NCI-H226 (cell line): ENCODE measurements around the gene DLEU7.

Experiments
- DNase-seq: peaks from one replicate; pipeline ENCODE4 v3.0.0-alpha.2; 2015

DLEU7 gene

GRCh38 chr13:50843257-50844083 is at the start of gene DLEU7:
Gene DLEU7, minus strand, starts transcription at chr13:50843692. Its CDS starts 46 bp downstream, at chr13:50843646.
- DNase-seq = no peak

GRCh38 chr13:50892210-50892944 is 48.9 kb upstream of the DLEU7 start:
- no peak for DNase-seq

DNA sequence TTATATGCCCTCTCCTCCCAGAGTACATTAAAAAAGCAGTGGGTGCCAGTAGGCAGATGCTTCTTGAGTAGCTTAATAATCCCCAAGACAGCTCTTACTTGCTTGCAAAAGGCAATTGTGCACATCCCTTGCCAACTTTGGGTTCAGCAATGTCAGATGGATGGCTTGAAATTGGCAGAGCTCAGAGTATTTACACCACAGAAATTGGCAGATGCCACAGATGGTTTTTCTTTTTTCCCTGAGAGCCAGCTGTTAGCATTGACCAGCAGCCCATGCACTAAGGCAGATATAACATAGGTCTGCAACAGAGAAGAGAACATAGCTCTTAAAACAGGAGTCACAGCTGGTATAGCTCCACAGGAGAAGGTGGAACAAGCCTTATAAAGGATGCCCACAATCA is 47.7 kb upstream of the DLEU7 start:
- DNase-seq = no peak

- no peak for DNase-seq
Observed at GRCh38 chr13:50889317-50889716, 45.8 kb upstream of the DLEU7 start.

DNA sequence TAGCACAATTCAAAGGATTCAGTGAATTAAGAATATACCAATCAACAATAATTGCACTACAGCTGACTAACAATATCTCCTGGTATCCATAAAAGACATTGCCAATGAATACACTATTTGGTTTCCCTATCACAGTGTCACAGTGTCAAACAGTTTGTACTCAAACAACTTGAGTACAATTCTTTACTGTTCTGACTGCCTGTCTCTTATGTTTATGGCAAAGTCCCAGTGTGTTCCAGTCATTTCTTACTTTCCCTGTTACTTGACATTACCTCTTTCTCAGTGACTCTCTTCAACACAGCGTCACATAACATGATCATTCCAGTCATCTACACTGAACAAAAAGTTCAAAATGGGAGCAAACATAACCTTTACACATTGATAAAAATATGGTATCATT is 44.9 kb upstream of the DLEU7 start:
- DNase-seq = no peak

DNA sequence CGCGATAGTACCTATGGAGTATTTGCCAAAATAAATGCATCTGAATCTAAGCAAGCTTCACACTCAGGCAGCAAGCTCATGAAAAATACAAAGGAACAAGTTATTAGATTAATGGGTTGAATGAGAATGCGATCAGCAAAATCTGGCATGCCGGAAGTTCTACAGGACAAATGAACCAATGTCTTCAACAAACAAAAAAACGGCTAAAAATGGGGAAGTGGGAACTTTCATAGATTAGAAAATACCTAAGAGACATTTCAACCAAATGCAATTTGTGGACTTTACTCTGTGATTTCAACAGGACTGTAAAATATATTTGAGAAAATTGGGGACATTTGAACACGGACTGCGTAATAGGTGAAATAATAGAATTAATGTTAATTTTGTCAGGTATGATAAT is 43.7 kb upstream of the DLEU7 start:
- no peak for DNase-seq

DNA sequence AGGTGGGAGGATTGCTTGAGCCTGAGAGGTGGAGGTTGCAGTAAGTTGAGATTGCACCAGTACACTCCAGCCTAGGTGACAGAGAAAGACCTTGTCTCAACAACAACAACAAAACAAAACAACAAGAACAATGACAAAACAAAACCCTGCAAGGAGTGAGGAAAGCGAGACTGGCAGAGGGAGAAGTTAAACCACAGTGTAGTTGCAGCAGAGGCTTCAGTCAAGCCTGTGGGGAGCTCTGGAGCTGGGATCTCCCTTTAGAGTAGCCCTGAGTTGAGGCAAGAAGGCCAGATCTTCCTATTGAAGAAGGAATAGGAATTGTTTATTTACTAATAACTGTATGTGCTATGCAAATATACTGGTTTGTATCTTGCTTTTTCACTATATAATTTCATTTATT is 40.8 kb upstream of the DLEU7 start:
- DNase-seq = no peak

DNA sequence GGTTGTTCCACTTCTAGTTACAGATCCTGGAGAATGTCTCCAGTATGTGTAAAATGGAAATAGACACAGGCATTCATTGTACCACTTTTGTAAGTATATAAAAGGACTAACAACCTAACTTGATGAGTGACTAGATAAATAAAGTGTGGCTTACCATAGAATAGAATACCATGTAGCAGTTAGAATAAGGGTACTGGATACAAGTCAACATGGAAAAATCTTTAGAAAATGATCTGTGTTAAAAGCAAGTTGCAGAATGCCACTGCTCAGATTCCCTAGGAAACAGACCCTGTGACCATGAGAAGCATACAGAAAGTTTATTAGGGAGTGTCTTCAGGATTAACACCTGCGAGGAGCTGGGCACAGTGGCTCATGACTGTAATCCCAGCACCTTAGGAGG is 40.2 kb upstream of the DLEU7 start:
- DNase-seq = no peak

GRCh38 chr13:50882816-50883435 is 39.4 kb upstream of the DLEU7 start:
- DNase-seq = no peak

DNA sequence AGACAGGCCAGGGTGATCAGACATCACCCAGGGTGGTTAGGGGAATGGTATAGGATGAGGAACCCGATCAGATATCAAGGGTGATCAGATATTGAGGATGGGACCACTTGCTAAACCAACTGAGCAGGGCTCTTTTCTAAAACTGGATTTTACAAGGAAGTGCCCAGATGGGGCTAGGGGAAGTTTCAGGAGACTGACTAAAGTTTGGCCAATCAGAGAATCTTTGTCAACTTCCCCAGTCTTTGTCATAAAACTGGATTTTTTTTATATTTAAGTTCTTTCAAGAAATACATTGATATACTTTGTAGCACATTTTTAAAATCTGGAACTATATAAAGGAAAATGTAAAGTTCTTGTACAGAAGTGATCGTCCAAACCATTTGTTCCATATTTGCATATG is 30.5 kb upstream of the DLEU7 start:
- DNase-seq = no peak

DNA sequence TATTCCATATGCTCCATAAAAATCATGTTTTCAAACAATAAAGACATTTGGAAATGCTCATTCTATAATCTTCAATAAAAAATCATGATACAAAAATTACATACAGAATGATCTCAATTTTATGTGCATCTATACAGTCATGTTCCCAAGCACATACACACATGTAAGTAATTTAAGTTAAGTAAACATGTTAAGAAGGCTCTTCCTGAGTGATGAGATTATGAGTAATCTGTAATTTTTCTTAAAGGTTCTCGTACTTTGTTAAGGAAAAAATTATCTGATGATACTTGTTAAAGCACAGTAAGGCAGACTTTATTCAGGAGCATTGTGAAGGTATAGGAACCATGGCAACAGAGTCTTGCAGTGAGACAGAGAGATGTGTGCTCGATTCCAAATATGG is 30.0 kb upstream of the DLEU7 start:
- DNase-seq = no peak

- DNase-seq = no peak
Observed at GRCh38 chr13:50871405-50871804, 27.9 kb upstream of the DLEU7 start.

DNA sequence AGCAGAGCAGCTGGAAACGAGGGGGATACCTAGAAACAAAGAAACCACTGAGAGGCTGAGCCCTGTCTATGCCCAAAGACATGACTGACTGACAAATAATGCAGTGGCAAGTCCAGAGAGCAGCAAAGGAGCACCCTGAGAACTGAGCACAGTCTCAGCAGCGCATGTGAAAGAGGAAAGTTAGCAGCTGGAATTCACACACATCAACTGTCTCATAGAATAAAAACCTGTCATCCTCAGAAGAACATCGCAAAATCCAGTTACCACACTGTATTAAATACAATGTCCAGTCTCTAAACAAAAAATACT is 24.1 kb upstream of the DLEU7 start:
- DNase-seq = no peak

DNA sequence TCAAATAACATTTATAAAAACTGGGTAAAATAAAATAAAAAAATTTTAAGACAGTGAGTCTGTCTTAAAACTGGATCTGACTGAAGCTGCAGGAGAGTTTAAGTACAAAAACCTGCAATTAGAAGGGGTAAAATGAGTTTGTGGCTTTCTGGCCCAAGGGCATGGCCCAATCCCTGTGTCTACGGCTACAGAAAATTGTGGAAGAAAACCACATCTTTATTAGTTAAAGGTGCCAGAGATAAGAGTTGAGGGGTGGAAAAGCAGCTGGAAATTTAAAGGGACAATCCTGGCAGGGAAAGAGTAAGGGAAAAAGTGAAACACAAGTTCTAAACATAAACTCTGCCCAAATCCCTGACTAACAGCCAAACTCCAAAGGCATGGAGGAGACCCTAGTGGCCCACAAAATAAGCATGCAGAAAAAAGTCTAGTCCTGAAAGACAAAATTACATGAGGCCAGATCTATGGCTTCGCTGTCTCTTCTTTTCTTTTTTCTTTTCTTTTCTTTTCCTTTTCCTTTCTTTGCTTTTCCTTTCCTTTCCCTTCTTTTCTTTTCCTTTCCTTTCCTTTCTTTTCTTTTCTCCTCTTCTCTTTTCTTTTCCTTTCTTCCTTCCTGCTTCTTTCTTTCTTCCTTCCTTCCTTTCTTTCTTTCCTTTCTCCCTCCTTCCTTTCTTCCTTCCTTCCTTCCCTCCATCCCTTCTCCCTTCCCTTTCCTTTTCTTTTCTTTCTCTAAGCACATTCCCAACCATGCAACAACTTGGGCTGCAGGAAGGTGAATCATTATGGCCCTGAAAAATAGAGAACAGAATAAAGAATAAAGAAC is 23.5 kb upstream of the DLEU7 start:
- DNase-seq = no peak

DNA sequence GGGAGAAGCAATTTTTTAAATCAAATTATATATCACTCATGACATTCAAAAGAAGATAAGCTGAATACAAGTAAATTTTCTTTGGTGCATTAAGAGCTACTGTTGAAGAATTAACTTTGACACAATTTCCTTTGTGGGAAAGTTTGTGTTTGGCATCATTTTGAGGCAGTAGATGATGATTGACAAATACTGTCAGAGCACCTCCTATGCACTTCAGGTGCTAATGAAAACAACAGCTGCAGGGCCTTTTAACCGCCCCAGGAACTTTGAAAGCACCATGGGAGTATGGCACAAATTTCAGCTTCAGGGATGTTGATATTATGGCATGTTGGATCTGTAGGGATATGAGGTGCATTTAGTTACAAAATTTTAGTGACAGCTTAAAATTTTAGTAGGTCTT is 21.0 kb upstream of the DLEU7 start:
- no peak for DNase-seq

DNA sequence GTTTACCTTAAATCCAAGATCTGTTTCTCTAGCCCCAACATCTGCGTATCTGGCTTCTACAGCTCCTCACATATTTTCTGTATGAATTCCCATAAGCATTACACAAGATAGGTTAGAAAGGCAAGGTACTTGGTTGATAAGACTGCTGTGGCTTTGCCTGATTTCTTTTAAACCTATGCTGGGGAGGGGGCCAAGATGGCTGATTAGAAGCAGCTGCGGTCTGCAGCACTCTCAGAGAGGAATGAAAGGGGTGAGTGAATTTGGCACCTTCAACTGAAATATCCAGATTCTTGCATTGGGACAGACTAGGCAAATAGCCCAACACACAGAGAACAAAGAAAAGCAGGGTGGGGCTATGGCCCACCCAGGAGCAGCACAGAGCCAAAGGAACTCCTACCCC is 12.2 kb upstream of the DLEU7 start:
- no peak for DNase-seq

DNA sequence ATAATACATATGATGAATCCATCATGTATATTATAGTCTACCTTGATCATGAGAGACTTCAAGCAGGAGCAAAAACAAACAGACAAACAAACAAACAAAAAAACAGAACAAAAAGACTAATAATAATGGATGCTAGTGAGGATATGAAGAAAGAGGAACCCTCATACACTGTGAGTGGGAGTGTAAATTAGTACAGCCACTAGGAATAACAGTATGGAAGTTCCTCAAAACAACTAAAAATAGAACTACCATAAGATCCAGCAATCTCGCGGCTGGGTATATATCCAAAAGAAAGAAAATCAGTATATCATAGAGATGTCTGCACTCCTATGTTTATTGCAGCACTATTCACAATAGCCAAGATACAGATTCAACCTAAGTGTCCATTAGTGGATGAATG is 7.0 kb upstream of the DLEU7 start:
- no peak for DNase-seq

GRCh38 chr13:50847501-50847900 is 4.0 kb upstream of the DLEU7 start:
- DNase-seq = no peak

DNA sequence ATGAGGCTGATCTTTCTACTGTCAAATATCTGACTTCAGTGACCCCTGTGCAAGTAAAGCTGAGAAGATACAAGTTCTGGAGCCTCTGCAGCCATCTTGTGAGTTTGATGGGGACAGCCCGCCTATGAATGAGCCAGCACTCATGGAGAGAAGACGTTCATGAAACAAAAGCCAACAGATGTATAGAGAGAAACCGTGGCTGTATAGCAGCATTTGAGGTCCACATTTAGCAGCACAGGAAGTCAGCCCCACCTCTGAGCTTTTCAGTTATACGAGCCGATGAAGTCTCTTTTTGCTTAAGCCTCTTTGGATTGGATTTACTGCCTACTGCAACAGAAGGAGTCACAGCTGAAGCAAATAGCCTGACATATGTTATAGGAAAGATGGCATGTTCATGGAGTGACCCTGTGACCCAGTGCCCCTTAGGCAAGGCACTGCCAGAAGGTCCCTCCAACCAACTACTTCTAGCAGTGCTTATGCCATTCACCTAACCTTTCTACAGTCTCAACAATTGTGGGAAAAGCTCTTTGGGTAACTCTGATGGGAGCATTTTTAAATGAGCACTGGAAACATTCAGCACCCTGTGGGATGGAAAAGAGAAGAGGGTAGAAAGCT is 3.5 kb upstream of the DLEU7 start:
- DNase-seq = no peak

GRCh38 chr13:50845211-50845610 is 1.7 kb upstream of the DLEU7 start:
- DNase-seq = peak; percentile 22

DNA sequence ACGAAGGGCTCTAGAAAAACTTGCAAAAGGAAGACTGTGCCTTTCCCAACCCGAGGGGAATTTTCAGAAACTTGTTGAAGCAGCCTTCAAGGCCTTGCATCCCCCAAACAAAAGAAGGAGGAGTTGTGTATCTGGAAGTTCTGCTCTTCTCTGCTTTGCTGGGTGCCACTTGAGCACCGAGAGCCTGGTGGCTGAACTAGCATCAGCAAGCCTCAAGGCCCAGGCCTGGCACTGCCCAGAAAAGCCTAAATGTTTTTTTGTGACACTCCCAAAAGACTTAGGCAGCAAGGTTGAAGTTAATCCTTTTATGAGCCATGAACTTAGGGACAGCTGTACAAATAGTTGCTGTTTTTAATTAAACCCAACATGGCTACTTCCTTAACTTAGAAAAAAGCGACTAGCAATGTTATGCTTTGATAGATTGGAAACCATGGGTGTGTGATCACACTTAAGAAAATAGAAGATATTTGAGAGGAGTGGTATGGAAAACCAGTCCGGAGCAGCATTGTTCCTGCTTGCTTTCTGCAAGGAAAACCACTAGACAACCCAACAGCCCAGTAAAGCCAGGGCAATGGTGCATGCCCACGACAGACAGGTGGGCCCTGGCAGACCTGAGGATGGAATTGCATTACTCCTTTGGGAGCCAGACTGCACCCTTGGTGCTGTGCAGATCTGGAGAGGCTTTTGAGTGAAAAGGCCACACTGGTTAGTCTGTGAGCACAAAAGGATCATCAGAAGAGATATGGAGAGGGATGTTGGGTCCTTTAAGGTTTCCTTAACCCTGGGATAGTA is 788 bp upstream of the DLEU7 start:
- no peak for DNase-seq

- no peak for DNase-seq
Observed at GRCh38 chr13:50842990-50843256, 569 bp downstream of the DLEU7 start.
